Measurements from ENCODE around the gene CDH12.
"Not testable (repeated sequence)": the region's sequence is repeated elsewhere in the genome, so short reads cannot be mapped to it uniquely, and the experiment has no call there.

Gene CDH12

GRCh38 chr5:22109315-22109714 lies 743.8 kb downstream of the CDH12 start:
- no peak for DNase-seq

GRCh38 chr5:22108545-22108944 lies 744.6 kb downstream of the CDH12 start:
- no peak for DNase-seq

DNA sequence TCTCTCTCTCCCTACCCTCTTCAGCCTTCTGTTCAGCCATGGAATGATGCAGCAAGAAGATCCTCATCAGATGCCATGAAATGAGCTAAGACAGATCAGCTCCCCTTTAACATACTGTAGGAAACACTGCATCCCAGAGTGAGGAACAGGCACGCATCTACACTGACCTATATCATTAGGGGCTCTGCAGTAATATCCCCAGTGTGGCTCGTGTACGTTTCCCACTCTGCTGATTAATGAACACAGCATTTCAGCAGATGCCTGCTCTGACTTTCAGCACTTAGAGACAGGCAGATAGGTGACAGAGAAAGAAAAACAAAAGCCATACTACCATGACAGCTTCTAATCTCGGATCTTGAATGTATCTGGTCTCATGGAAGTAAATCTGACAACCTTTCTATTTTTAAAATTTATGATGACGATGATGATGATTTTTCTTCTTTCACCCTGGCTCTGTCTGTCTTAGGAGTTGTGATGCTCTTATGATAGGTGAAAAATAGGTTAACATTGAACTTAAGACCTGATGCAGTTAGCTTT lies 750.3 kb downstream of the CDH12 start:
- DNase-seq: no peak

DNA sequence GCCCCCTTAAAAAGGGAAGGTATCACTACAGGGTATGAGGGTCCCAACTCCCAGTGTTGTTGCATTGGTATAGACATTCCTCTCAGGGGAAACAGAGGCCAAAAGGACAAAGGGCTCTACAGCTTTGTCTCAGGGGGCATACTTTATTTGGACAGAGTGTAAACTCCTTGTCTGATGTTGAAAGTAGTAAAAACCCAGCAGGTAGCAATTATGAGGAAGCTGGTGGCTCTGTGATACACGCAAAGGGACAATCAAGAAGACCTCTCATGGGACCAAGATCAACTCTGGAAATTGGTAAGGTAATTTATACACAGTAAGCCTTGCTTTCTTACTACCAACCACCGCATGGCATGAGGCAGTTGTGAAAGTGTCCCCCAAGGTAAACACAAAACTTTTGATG lies 764.6 kb downstream of the CDH12 start:
- no peak for DNase-seq

DNA sequence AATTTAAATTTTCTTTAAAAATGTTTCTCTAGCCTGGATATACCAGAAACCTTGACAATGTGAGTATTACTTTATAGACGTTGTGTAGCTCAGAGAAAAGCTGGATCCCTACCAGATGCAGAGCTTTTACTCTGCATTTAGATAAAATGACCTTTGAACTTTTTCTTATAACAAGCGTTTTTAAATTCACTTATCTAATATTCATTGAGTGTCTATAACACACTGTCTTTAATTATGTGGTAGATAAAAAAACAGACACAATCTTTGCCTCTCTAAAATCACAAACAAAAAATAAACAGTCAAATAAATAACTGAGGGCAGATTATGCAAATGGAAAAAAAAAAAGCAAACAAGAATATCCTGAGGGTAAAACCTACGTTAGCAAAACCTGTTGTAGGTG lies 773.6 kb downstream of the CDH12 start:
- no peak for DNase-seq

GRCh38 chr5:22079002-22079401 lies 774.1 kb downstream of the CDH12 start:
- DNase-seq: no peak

DNA sequence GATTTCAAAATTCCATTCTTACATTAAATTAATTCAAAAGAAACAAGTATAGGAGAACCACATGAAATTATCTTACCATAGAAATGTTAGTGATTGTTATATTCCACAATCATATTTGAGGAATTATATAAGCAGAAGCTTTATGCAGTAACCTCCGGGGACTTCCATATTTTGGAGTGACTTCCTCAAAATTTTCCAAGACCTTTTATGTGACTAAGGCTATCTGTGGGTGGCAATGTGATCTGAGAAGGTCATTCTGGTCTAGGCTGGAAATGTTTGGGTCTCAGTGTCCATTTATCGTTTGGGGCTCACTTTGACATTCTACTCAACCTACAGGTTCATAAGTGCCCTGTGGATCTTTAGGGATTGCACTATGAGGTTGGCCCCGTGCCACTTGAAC lies 776.6 kb downstream of the CDH12 start:
- DNase-seq: no peak

- peak; percentile 81 for DNase-seq
Measured at GRCh38 chr5:22070186-22070728, 782.9 kb downstream of the CDH12 start.

GRCh38 chr5:22063717-22064116 lies 789.4 kb downstream of the CDH12 start:
- no peak for DNase-seq

DNA sequence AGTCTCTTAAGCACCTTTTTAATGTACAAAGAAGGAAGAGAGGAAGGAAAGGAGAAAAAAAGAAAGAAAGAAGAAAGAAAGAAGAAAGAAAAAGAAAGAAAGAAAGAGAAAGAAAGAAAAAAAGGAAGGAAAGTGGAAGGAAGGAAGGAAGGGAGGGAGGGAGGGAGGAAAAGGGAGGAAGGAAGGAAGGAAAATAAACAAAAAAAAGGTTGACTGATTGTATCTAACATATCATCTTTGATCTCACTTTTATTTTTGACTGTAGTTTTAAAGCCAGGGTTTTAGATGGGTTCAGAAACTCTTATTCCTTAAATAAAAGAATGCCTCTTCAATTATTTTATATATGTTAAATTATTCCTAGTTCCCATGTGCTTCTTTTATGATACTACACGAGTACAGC lies 794.5 kb downstream of the CDH12 start:
- no peak for DNase-seq

DNA sequence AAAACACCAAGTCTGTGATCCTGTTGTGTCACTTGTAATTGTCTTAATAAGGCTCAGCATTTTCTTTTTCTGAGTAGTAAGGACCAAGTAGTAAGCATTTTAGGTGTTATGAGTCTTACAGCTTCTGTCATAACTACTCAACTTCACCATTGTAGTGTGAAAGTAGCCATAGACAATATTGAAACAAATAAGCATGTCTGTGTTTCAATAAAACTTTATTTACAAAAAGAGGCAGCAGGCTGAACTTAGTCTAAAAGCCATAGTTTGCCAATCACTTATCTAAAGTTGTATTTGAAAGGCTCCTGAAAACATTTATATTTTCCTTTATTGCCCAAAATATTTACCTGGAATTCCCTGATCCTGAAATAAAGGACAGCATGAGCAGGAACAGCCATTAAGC lies 796.1 kb downstream of the CDH12 start:
- no peak for DNase-seq

GRCh38 chr5:22056601-22057000 lies 796.5 kb downstream of the CDH12 start:
- DNase-seq: no peak

DNA sequence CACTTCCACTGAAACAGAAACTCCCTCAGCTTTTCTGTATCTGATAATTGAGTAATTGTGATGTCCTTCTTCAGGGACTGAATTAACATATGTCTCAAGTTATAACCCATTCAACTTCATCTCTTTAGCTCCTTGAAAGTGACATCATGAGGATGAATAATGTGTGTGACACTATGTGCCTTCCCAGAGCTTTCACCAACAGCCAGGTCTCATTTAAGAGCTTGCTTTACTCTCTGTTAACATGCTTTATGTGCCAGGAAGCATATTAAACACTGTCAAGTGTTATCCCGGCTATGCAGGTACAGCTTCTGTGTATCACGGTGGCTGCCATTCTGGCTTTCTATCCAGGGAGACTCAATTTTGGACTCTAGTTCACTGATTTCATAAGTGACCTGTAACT lies 799.9 kb downstream of the CDH12 start:
- DNase-seq: no peak

- no peak for DNase-seq
Measured at GRCh38 chr5:22051881-22052280, 801.3 kb downstream of the CDH12 start.

DNA sequence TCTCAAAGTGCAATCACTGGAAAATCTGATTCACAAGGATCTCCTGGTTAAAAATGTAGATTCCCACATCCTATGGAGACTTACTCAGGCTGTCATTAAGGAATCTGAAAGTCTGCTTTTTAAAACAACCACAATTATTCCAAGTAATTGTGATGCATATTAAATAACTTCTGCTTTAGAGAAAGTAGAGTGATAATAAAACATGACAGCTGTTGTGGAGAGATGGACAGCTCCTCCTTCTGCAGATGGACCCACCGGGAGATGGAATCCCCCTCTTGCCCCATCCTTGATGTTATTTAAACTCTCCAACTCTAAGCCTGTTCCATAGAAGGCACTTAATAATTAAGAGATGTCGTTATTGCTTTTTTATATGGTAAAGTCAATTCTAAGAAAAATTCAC lies 802.2 kb downstream of the CDH12 start:
- no peak for DNase-seq

DNA sequence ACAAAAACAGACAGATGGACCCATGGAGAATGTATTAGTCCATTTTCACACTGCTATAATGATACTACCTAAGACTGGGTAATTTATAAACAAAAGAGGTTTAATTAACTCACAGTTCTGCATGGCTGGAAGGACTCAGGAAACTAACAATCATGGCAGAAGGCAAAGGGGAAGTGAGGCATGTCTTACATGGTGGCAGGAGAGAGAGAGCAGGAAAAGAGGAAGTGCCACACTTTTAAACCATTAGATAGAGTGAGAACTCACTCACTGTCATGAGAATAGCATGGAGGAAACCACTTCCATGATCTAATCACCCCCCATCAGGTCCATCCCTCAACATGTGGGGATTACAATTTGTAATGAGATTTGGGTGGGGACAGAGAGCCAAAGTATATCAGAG lies 808.9 kb downstream of the CDH12 start:
- no peak for DNase-seq

- no peak for DNase-seq
Measured at GRCh38 chr5:22036061-22036460, 817.1 kb downstream of the CDH12 start.

- DNase-seq: no peak
Measured at GRCh38 chr5:22033066-22033465, 820.1 kb downstream of the CDH12 start.

GRCh38 chr5:22023784-22024183 lies 829.4 kb downstream of the CDH12 start:
- DNase-seq: no peak

GRCh38 chr5:22012893-22013292 lies 840.3 kb downstream of the CDH12 start:
- not testable (repeated sequence) for DNase-seq

GRCh38 chr5:22010808-22011207 lies 842.3 kb downstream of the CDH12 start:
- DNase-seq: not testable (repeated sequence)

GRCh38 chr5:22001097-22001496 lies 852.0 kb downstream of the CDH12 start:
- not testable (repeated sequence) for DNase-seq

GRCh38 chr5:21985799-21986198 lies 867.3 kb downstream of the CDH12 start:
- DNase-seq: not testable (repeated sequence)

DNA sequence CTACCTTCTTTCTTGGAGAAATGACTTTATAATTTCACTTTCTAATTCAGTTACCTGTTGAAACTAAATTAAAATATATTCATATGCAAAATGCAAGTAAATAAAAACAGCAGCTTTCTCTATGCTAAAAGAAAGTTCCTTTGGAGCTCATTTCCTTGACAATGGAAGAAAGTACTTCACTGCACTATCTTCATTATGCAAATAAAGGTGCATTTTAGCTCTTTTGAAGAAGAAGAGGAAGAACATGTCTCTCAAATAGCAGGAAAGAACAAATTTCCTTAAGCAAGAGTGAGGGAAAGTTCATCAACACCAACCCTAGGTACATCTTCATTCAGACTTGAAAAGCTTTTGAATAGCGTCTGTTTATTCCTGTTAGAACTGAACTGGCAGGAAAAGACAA lies 901.6 kb downstream of the CDH12 start:
- DNase-seq: not testable (repeated sequence)

- DNase-seq: no peak
Measured at GRCh38 chr5:21931116-21931515, 922.0 kb downstream of the CDH12 start.
